HEK293T (cell line): ENCODE measurements around the gene FNBP1L.

Experiments used
- SUZ12 ChIP-seq: fragments of 450-650 bp; IDR thresholded peaks from 2 replicates; pipeline ENCODE4 v1.6.1; 2016; ENCODE audit warnings: mild to moderate bottlenecking
- TARDBP ChIP-seq: fragments of 450-650 bp; IDR thresholded peaks from 2 replicates; pipeline ENCODE4 v1.6.1; 2016

DNA sequence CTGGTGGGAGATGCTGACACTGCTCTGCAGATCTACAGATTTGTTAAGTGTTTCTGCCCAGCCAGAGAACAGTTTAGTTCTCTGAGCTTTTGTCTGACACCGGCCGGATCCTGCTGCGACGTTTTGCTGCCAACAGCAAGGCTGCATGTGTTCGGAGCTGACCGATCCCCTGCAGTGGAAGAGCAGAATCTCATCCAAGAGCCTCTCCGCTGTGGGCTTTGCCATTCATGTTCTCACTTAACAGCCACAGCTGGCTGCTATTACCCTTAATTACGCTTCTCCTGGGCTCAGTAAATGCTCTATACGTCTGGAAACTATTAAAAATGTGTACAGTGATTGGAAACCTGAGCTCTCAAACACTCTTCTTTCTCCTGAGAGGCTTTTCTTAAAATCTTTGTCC, 128.4 kb downstream of the FNBP1L start:
- TF ChIP-seq TARDBP (no peak), SUZ12 (no peak)
